GDM1 (cell line): ENCODE data around the gene FBXL7.

Experiments
- DNase-seq: peaks from one replicate; lab custom pipeline; 2025; lab: John Stamatoyannopoulos, UW

Gene FBXL7

GRCh38 chr5:15669826-15670225, 169.8 kb downstream of the FBXL7 start:
- no peak for DNase-seq

GRCh38 chr5:15674716-15675115, 174.7 kb downstream of the FBXL7 start:
- DNase-seq: no peak

GRCh38 chr5:15676591-15676990, 176.6 kb downstream of the FBXL7 start:
- no peak for DNase-seq

GRCh38 chr5:15679161-15679560, 179.2 kb downstream of the FBXL7 start:
- DNase-seq: no peak

GRCh38 chr5:15680455-15680854, 180.5 kb downstream of the FBXL7 start:
- no peak for DNase-seq

GRCh38 chr5:15682122-15682521, 182.1 kb downstream of the FBXL7 start:
- no peak for DNase-seq

- no peak for DNase-seq
These were observed 182.6 kb downstream of the FBXL7 start for GRCh38 chr5:15682566-15682965.

GRCh38 chr5:15683332-15683731, 183.4 kb downstream of the FBXL7 start:
- no peak for DNase-seq

- no peak for DNase-seq
These were observed 187.4 kb downstream of the FBXL7 start for GRCh38 chr5:15687401-15687800.

- no peak for DNase-seq
These were observed 189.9 kb downstream of the FBXL7 start for GRCh38 chr5:15689836-15690235.

GRCh38 chr5:15690611-15691010, 190.6 kb downstream of the FBXL7 start:
- no peak for DNase-seq

- no peak for DNase-seq
These were observed 191.5 kb downstream of the FBXL7 start for GRCh38 chr5:15691521-15691920.

GRCh38 chr5:15692706-15693381, 192.9 kb downstream of the FBXL7 start:
- DNase-seq: no peak

GRCh38 chr5:15693382-15693728, 193.4 kb downstream of the FBXL7 start:
- DNase-seq: no peak

- DNase-seq: no peak
These were observed 194.0 kb downstream of the FBXL7 start for GRCh38 chr5:15693933-15694332.

GRCh38 chr5:15694696-15695214, 194.8 kb downstream of the FBXL7 start:
- DNase-seq: no peak

- no peak for DNase-seq
These were observed 195.3 kb downstream of the FBXL7 start for GRCh38 chr5:15695215-15695731.

GRCh38 chr5:15700373-15700772, 200.4 kb downstream of the FBXL7 start:
- no peak for DNase-seq

GRCh38 chr5:15702102-15702501, 202.1 kb downstream of the FBXL7 start:
- no peak for DNase-seq

- DNase-seq: no peak
These were observed 203.9 kb downstream of the FBXL7 start for GRCh38 chr5:15703901-15704300.

- DNase-seq: no peak
These were observed 204.5 kb downstream of the FBXL7 start for GRCh38 chr5:15704397-15704947.

GRCh38 chr5:15707631-15708030, 207.7 kb downstream of the FBXL7 start:
- no peak for DNase-seq

GRCh38 chr5:15711892-15712291, 211.9 kb downstream of the FBXL7 start:
- DNase-seq: no peak

- no peak for DNase-seq
These were observed 215.6 kb downstream of the FBXL7 start for GRCh38 chr5:15715535-15715934.
